HG03280 (cell line): ENCODE results near the gene CHMP4A.

Source experiments
- ATAC-seq: cut with Tn5 transposase; IDR thresholded peaks from one replicate; pipeline ENCODE4 v1.9.1; 2021; ENCODE audit warnings: mild to moderate bottlenecking, moderate library complexity; ENCODE audit not compliant: unreplicated experiment

Gene CHMP4A

DNA sequence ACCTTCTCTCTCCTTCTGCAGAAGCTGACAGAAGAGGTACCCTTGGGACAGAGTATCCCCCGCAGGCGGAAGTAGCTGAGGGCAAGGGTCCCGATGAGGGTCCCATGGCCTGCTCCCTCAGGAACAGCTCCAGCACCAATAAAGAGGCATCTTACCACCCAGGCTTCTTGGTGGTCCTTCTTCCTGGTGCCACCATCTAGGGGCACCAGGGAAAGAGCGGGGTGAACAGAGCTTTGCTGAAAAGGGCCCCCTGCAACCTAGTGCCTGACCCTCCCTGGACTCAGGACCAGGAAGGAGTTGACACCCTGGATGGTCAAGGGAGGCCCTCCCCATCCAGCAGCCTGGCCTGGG, 52.8 kb downstream of the CHMP4A start:
- ATAC-seq = no peak

DNA sequence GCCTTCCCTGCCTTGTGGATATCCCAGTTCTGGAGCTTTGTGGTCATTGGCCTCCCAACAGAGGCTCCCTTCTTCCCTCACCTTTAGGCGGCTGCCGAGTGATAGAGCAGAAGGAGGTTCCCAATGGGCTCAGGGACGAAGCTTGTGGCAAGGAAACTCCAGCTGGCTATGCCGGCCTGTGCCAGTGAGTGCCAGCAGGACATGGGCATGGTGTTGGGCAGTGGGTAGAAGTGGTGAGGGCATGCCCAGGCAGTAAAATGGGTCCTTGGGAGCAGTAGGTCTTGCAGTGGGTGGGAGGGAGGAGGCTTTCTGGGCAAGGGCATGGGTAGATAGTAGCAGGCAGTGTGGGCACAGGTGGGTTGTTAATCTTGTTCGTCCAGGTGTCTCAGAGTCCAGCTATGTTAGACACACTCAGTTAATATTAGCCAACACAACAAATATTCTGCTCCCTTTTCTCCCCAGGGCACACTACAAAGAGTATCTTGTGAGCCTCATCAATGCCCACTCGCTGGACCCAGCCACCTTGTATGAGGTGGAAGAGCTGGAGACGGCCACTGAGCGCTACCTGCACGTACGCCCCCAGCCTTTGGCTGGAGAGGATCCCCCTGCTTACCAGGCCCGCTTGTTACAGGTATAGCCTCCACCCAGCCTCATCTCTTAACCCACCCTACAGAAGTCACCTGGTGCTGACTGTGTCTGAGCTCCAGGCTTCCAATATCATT, 53.4 kb downstream of the CHMP4A start:
- no peak for ATAC-seq
